Activated B cell treated with CpG ODN at 0.5 μM for 24 hours (primary cell): ENCODE measurements around the gene SLC15A2. TPM values are rescaled to one million over a fixed set of nuclear protein-coding genes. Genes with fewer than 3 reads are reported as not detected.
A peak's percentile ranks its signal among the peaks of the same experiment; 100 is the strongest.

Experiments
- ATAC-seq: fragments of 200-7000 bp; cut with Tn5 transposase; one replicate; pipeline ENCODE4 v1.10.0; 2021; ENCODE audit warnings: low read depth, mild to moderate bottlenecking, moderate library complexity
- CTCF ChIA-PET: fragments of 350-600 bp; sonication (Branson Sonifier 250); formaldehyde crosslinking; loops from one replicate; lab custom pipeline; 2021; ENCODE audit warnings: antibody characterized with exemption; lab: Charles Lee
- POLR2A ChIA-PET: fragments of 350-600 bp; sonication (Branson Sonifier 250); formaldehyde crosslinking; loops from one replicate; lab custom pipeline; 2021; ENCODE audit warnings: antibody characterized with exemption; lab: Charles Lee
- DNase-seq: peaks from one replicate; pipeline ENCODE4 v3.0.0; 2022
- H3K27ac Mint-ChIP-seq: one replicate; pipeline ENCODE4 v1.8.0; 2020; ENCODE audit warnings: mixed read lengths
- H3K27me3 Mint-ChIP-seq: one replicate; pipeline ENCODE4 v1.8.0; 2021; ENCODE audit warnings: mixed read lengths
- H3K36me3 Mint-ChIP-seq: one replicate; pipeline ENCODE4 v1.8.0; 2021; ENCODE audit warnings: low read depth, mixed read lengths
- H3K4me1 Mint-ChIP-seq: one replicate; pipeline ENCODE4 v1.8.0; 2021; ENCODE audit warnings: mixed read lengths
- H3K4me3 Mint-ChIP-seq: one replicate; pipeline ENCODE4 v1.8.0; 2020; ENCODE audit warnings: mild to moderate bottlenecking, mixed read lengths
- H3K9me3 Mint-ChIP-seq: one replicate; pipeline ENCODE4 v1.8.0; 2020; ENCODE audit warnings: mixed read lengths
- CTCF ChIP-seq: fragments of 200-600 bp; IDR thresholded peaks from one replicate; pipeline ENCODE4 v1.8.0; 2022; ENCODE audit warnings: antibody characterized with exemption, mild to moderate bottlenecking
- intact Hi-C: fragments of 100-400 bp; cut with micrococcal nuclease; formaldehyde crosslinking; loops from one replicate; pipeline ENCODE4 v1.15.1; 2024
- total RNA-seq: library from RNA; stranded (reverse); gene quantifications from 2 replicates; pipeline ENCODE4 v1.2.3, GENCODE V29; 2022

The SLC15A2 gene
- total RNA-seq, 1 donor from 2014 or later = 16.0 TPM

GRCh38 chr3:121969631-121970030, 75.4 kb downstream of the SLC15A2 start:
- no peak for TF ChIP-seq CTCF
- ATAC-seq = no peak
- H3K9me3 Mint-ChIP-seq = peaks cover 14% of the 10 kb centered on the region
- peaks cover 5% of the 10 kb centered on the region for H3K36me3 Mint-ChIP-seq
- no peak overlapping the region for H3K4me3 Mint-ChIP-seq
- ChIA-PET CTCF (interaction anchor here (1.4 kb wide), 1 partner anchor 21 kb away, joined by 3 read pairs; no protein-coding TSS in a partner anchor), POLR2A (no interaction called here)
- peaks cover 5% of the 10 kb centered on the region for H3K4me1 Mint-ChIP-seq
- H3K27me3 Mint-ChIP-seq = no peaks in the 10 kb centered on the region
- intact Hi-C loops = no loop called here
- no peak for DNase-seq
- H3K27ac Mint-ChIP-seq = no peak overlapping the region

GRCh38 chr3:121970047-121970446, 75.8 kb downstream of the SLC15A2 start:
- ATAC-seq = no peak
- Mint-ChIP-seq H3K4me3 (no peak overlapping the region), H3K4me1 (peaks cover 5% of the 10 kb centered on the region), H3K27ac (no peak overlapping the region), H3K9me3 (peaks cover 18% of the 10 kb centered on the region), H3K27me3 (no peaks in the 10 kb centered on the region), H3K36me3 (peaks cover 9% of the 10 kb centered on the region)
- DNase-seq = no peak
- TF ChIP-seq CTCF = no peak
- ChIA-PET POLR2A (no interaction called here), CTCF (interaction anchor here (1.4 kb wide), 1 partner anchor 20 kb away, joined by 3 read pairs; no protein-coding TSS in a partner anchor)
- intact Hi-C loops = no loop called here

- no peak for TF ChIP-seq CTCF
- CTCF ChIA-PET = interaction anchor here (0.7 kb wide), 1 partner anchor 286 kb away, joined by 3 read pairs; no protein-coding TSS in a partner anchor
- Mint-ChIP-seq H3K9me3 (peaks cover 7% of the 10 kb centered on the region), H3K36me3 (peaks cover 9% of the 10 kb centered on the region), H3K4me1 (peaks cover 11% of the 10 kb centered on the region), H3K27me3 (no peaks in the 10 kb centered on the region), H3K27ac (no peak overlapping the region), H3K4me3 (no peak overlapping the region)
- intact Hi-C loops = loop anchor here (5.0 kb wide), 1 partner anchor 427 kb away; the partner anchor contains the start of gene POLQ
- POLR2A ChIA-PET = no interaction called here
- DNase-seq (no peak), ATAC-seq (no peak)
These were observed 80.5 kb downstream of the SLC15A2 start for GRCh38 chr3:121974601-121975111.

- Mint-ChIP-seq H3K36me3 (peaks cover 9% of the 10 kb centered on the region), H3K27ac (no peak overlapping the region), H3K27me3 (no peaks in the 10 kb centered on the region), H3K4me1 (peaks cover 17% of the 10 kb centered on the region), H3K4me3 (no peak overlapping the region), H3K9me3 (peaks cover 7% of the 10 kb centered on the region)
- no peak for TF ChIP-seq CTCF
- DNase-seq (no peak), ATAC-seq (peak; percentile 28)
- ChIA-PET CTCF (interaction anchor here (1.0 to 2.2 kb wide), 6 partner anchors 20 to 283 kb away, joined by 3 to 10 read pairs (median 6); no protein-coding TSS in a partner anchor), POLR2A (no interaction called here)
- intact Hi-C loops = loop anchor here (1.0 to 5.0 kb wide), 2 partner anchors 282 to 429 kb away; partner anchors contain the start of gene POLQ
These were observed 81.6 kb downstream of the SLC15A2 start for GRCh38 chr3:121975702-121976302.

GRCh38 chr3:121976727-121977126, 82.5 kb downstream of the SLC15A2 start:
- no peak for TF ChIP-seq CTCF
- Mint-ChIP-seq H3K4me3 (no peak overlapping the region), H3K27me3 (no peaks in the 10 kb centered on the region), H3K36me3 (peaks cover 9% of the 10 kb centered on the region), H3K27ac (no peak overlapping the region), H3K4me1 (peaks cover 26% of the 10 kb centered on the region), H3K9me3 (peaks cover 7% of the 10 kb centered on the region)
- intact Hi-C loops = loop anchor here (1.0 to 5.0 kb wide), 2 partner anchors 282 to 429 kb away; partner anchors contain the start of gene POLQ
- ATAC-seq (no peak), DNase-seq (no peak)
- ChIA-PET CTCF (interaction anchor here (1.6 to 2.2 kb wide), 4 partner anchors 19 to 282 kb away, joined by 3 to 10 read pairs (median 9); no protein-coding TSS in a partner anchor), POLR2A (no interaction called here)
